C4-2B (cell line): ENCODE data around the gene RTP2.

Experiments
- H3K27ac ChIP-seq: fragments of 450-650 bp; 2 replicates; pipeline ENCODE4 v1.5.1; 2017
- CTCF ChIP-seq: fragments of 450-650 bp; conservative IDR thresholded peaks from 2 replicates; pipeline ENCODE4 v1.5.1; 2017; ENCODE audit warnings: mild to moderate bottlenecking
- ZFX ChIP-seq: fragments of 450-650 bp; IDR thresholded peaks from 2 replicates; pipeline ENCODE4 v1.6.1; 2017

RTP2 gene

DNA sequence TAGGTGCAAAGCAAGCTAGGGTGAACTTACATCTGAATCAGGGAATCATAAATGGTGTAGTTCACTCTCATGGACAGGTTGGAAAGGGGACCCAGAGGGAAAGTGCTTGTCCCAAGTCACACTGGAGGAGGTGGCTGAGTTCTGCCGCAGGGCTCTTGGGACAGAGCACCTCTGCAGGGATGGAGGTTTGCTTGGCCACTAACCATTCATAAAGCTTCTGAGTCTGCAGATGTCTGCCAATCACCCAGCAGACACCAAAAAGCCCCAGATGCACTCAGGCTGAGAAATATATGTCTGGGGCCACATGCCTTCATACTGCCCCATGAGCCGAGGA, 17.9 kb upstream of the RTP2 start:
- TF ChIP-seq CTCF, result no peak
- TF ChIP-seq ZFX, result no peak
- H3K27ac ChIP-seq, result no peak overlapping the region

GRCh38 chr3:187719628-187720336, 17.4 kb upstream of the RTP2 start:
- H3K27ac ChIP-seq, result no peak overlapping the region
- TF ChIP-seq ZFX, result no peak
- no peak for TF ChIP-seq CTCF

GRCh38 chr3:187718802-187719201, 16.4 kb upstream of the RTP2 start:
- no peak for TF ChIP-seq ZFX
- no peak overlapping the region for H3K27ac ChIP-seq

DNA sequence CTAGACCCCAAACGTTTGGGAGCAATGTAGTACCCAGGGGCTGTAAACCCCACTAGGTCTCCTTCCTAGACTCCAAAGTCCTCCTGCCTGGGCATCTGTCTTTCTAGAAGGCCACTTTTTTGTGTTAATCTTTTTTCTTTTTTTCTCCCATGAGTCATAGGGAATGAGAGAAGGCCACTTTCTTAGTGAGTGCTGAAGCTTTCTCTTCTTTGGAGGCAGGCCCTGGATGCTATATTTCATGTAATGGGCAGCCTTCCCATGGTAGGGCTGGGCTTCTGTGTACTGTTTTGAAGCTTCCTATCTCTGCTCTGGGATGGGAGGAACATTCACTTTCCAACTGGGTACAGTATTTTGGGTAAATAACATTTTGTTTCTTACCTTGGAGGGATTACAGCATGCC, 15.2 kb upstream of the RTP2 start:
- no peak overlapping the region for H3K27ac ChIP-seq
- no peak for TF ChIP-seq CTCF
- no peak for TF ChIP-seq ZFX

DNA sequence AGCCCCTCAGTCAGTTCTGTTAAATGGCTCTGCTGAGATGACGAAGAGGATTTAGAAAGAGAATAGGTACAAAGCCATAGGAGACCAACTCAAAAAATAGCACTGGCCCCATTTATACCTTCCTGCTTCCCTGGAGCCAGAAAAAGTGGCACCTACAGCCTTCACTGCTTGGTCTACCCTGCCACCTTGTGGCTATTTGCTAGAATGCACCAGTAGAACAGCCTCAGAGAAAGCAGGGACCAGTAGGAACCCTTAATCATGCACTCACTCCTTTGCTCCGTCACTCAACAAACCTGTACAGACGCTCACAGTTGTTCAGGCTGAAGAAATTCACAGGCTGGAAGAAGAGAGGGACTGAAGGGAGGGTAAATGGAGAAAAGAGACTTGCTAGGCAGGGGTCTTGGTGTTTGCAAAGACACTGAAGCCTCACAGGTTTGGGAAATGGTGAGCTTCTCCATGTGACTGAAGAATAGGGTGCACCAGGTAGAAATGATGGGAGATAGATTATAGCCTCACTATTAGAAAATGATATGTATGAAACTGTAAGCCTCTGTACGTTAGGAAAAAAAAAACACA, 12.1 kb upstream of the RTP2 start:
- TF ChIP-seq CTCF (peak; percentile 97), ZFX (no peak)
- H3K27ac ChIP-seq, result no peak overlapping the region

GRCh38 chr3:187713504-187713903, 11.1 kb upstream of the RTP2 start:
- H3K27ac ChIP-seq, result no peak overlapping the region
- TF ChIP-seq ZFX (no peak), CTCF (no peak)

- no peak overlapping the region for H3K27ac ChIP-seq
Measured at GRCh38 chr3:187709155-187709554, 6.8 kb upstream of the RTP2 start.

More at GRCh38 chr3:187709155-187709554, 6.8 kb upstream of the RTP2 start:
- TF ChIP-seq ZFX (no peak), CTCF (peak; percentile 23; the same call in 1 of the 2 replicates)
